HG02970 (cell line): ENCODE data around the gene CD209.

Experiments
- ATAC-seq: cut with Tn5 transposase; IDR thresholded peaks from one replicate; pipeline ENCODE4 v1.9.1; 2021; ENCODE audit warnings: mild to moderate bottlenecking, moderate library complexity, moderate number of reproducible peaks; ENCODE audit not compliant: unreplicated experiment, low FRiP score

CD209 gene

DNA sequence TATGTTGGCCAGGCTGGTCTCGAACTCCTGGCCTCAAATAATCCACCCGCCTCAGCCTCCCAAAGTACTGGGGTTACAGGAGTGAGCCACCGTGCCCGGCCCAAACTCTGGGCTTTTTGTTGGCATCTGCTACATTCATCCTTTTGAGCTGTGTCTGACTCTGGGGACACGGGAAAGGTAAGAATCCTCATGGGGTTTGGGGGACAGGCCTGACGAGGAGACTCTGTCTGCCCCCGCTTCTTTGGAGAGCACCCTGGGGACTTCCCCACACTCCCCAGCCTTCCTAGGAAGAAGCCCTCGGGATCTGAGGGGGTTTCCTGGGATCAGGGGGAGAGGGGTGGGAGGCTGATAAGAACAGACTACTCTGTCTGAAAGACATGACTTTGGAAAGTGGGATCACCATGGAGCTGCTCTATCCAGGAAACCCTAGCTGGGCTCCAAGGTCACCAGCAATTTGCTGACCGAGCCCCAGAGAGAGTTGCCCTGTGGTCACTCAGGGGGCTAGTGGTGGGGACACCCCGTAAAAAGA, 37.3 kb downstream of the CD209 start:
- no peak for ATAC-seq

DNA sequence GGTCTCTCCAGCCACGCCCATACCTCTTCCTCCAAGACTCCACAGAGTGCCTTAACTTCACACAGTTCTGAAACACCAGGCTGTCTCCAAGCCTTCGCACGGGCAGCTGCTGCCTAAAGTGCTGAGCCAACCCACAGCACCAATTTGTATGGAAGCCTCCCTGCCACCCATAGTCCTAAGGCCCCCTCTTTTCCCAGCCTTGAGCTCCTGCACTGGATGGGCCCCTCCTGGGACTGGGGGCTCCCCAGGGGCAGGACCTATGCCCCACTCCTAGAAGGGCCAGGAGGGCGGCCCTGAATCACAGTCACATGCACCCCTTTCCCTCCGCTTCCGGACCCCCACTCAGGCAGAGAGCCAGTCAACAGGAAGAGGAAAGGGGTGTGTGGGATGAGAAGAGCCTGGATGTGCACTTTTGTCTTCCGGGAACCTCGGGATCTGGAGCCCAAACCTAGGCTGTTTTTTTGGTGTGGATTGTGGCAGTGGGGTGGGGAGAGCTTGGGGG, 40.3 kb downstream of the CD209 start:
- no peak for ATAC-seq

DNA sequence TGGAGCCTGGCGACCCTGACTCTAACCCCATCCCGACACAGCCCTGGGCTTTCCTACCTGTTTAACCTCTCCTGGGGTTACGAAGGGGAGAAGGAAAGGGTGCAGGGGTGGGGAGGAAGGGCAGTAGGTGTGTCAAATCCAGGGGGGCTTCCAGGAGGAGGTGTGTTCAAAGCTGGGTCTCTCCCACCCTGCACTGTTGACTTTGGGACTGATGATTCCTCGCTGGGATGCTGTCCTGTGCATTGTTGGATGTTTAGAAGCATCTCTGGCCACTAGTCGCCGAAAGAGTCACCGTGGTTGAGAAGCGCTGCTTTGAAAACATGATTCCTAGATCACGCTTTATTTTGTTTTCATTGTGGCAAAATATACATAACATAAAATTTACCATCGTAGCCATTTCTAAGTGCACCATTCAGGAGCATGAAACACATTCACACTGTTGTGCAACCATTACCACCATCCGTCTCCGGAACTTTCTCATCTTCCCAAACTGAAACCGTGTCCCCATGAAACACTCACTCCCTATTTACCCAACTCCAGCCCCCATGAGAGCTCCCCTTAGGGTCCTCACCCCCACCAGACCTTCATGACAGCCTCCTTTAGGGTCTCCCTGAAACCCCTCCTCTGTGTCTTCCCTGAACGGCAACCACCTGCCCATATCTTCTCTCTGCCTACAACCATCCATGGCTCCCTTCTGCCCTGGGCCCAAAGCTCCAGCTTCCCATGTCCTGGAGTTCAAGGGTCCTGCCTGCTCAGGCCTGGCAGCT, 41.0 kb downstream of the CD209 start:
- no peak for ATAC-seq

DNA sequence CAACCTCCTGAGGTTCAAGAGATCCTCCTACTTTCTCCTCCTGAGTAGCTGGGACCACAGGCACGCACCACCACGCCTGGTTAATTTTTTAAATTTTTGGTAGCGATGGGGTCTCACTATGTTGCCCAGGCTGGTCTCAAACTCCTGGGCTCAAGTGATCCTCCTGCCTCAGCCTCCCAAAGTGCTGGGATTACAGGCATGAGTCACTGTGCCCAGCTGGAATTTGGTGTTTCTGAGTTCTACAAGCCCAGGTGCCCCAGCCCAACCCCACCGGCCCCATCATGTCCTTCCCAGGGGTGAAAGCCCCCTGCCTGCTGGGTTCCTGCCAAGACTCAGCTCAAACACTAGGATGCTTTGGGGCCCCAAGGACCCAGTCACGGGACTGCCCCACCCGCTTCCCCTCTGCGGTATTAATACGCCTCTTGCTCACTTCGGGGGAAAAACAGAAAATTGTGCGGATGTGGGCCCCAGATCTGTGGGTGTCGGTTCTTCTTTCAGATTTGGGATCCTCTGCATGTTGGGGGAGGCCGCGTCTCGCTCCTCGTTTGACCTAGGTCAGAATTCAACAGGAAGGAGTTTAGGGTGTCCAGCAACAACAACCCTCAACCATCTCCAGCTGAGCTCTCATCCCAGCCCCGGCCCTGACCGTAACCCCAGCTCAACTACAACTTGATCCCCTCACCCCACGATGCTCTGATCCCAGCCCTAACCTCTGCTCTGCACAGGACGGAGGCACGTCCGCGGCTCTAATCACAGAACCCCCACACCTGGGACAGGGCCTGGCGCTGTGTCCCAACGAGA, 41.7 kb downstream of the CD209 start:
- no peak for ATAC-seq

DNA sequence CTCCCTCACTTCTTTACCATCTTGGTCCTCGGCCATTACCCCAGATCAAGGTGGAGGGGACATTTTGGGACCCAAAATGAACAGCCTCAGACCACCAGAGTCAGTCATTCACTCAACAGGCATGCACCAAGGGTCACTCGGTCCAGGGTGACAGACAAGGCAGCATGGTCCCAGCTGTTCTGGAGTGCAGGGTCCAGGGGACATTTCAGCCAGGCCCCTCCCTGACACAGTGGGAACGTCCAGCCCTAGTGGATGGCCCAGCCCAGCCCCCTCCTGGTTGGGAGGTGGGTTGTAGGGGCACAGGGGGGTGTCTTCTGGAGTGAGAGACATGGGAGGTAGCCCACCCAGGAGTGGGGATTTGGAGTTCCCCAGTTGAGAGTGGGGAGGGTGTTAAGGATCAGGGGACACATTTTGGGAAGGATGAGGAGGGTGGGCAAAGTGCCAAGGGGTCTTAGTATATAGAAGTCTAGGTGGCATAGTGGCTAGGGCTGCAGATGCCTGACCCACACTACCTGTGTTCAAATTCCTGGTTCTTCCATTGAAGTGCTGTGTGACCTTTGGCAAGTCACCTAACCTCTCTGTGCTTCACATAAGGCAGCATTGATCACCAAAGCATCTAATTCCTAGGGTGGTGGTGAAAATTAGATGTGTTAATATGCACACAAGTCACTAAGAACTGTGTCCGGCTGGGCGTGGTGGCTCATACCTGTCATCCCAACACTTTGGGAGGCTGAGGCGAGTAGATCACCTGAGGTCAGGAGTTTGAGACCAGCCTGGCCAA, 42.9 kb downstream of the CD209 start:
- no peak for ATAC-seq

DNA sequence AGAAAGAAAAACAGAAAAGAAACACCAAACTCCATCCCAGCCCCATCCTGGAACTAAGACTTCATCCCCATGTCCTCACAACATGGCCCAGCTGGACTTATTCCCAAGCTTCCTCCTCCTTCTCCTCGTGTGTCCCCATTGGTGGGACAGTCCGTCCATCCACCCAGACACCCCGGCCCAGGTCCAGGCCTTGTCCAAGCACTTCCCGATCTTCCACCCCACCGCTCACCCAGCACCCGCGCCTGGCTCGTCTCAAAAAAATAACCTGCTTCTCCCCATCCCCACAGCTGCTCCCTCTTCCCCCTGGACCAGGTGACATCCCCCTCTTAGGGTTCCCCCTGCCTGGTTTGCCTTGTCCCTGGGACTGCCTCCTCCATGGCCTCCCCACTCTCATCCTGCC, 44.0 kb downstream of the CD209 start:
- ATAC-seq = no peak

DNA sequence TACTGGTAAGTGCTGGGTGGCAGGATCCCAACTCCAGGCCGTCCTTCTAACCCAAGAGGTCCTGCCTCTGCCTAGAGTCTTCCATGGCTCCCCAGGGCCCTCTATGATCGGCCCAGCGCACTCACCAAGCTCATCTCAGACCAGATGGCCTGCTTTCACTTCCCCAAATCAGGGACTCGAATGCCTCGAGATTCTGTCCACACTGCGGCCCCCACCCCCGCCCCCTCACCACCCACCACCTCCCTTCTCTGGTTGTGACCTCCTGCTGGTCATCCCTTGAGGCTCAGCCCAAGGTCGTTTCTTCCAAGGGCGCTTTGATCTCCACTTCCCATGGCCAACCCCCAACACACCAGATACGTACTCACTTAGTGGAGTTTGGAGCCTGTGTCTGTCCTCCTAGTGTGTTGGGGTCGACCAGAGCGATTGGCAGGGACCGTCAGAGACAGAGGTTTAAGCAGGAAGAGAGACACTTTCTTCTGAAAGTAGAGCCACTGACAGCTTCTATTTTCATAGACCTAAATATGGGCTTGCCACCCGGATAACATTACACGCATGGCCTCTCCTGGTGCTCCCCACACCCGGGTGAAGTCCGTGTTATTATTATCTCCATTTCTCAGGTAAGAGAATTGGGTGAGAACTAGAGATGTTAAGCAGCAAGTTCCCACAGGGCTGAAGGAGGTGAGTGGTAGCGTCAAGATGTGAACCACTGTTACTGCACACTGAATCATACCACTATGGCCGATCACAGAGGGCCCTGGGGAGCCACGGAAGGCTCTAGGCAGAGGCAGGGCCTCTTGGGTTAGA, 45.5 kb downstream of the CD209 start, which contains the start of gene FCER2:
FCER2 (minus strand) TSS at position 478 of the 804 bp plus-strand sequence. CDS start 2,371 bp downstream, outside the sequence.
- ATAC-seq = peak; percentile 48

DNA sequence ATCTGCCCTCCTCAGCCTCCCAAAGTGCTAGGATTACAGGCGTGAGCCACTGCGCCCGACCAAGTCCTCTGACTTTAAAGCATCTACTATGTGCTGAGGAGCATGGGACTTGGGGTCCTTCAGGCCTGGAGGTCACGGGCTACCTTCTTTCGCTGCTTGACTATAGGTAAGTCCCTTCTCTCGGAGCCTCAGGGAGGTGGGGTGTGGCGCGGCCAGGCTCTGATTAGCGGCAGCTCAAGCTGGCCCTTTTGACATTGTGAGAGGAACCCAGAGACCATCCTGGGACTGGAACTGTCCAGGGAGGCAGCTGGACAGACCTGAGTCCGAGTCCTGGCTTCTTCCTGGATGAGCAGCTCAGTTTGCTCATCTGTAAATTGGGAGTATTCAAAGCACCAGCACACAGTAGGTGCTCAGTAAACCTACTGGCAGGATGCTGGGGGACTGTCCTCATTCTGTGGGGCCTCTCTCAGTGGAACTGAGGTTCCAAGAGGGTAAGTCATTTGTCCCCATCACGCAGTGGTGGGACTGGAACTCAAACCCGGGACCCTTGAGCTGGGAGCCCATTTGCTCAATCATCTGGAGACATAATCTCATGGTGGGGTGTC, 46.2 kb downstream of the CD209 start:
- ATAC-seq = no peak

DNA sequence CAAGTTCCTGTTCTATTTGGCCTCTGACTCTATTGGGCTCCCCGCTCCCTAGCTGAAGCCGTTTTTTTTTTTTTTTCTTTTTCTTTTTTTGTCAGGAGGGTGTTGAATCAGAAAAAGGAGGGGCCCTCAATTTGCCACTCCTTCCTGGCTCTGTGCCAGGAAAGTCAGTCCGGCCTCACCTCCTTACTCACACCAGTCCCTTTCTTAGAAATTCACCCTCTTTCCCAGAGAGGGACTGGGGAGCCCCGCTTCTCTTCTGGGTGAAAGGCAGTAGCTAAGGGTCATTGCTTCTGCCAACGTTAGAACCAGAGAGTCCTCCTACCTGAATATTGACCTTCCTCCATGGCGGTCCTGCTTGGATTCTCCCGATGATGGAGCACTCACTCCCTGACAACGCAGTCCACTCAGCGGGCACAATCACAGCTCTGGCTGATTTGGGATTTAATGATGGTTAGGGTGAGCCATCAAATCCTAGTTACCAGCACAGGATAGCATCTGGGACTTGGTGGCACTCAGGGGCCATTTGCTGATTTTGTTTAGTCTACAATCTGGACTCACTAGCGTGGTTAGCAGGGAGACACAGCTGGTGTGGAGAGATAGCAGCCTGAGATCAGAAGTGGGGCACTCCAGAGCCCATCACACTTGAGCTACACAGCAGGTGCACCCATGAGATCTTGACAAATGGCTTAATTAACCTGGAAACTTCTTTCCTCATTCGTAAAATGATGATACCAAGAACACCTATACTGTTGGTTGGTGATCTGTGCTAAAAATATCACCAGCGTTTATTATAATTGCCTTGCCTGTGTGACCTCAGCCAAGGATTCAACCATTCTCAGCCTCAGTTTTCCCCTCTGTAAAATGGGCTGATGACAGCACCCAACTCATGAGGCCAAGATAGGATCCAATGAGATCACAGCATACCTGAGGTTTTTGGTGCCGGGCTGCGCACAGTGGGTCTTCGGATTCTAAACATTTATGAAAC, 47.6 kb downstream of the CD209 start:
- ATAC-seq = no peak

DNA sequence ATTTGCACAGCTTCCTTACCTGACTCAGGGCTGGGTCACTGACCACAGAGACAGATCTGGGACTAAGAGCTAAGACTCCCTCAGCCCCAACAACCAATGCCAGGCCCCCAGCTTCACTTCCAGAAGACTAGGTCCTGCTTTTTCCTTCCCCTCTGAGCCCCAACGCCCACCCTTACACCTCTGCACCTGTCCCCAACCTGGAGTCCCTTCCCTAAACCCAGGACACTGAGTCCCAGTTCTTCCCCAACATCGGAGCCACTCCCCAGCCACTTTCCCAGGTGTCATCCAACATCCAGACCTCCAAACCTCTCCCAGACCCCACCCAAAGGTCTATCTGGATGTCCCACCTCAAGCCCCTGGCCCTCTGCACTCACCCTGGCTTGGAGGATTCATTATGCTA, 48.3 kb downstream of the CD209 start:
- no peak for ATAC-seq

DNA sequence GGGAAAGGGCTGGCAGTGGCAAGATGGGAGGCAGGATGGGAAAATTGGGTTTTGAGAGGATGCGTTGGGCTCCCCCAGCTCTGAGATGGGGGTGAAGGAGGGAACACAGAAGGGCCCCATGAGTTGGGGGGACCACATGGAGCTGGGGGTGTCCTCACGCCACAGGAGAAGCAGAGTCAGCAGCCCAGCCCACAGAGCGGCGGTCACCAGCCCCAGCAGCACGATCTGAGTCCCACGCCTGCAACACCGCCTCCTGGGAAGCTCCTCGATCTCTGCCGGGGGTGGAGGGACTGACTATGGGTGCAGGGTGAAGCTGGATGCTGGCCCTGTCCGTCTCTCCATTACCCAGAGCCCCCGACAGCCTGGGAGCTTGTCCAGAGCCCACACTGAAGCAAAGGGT, 48.8 kb downstream of the CD209 start:
- no peak for ATAC-seq

DNA sequence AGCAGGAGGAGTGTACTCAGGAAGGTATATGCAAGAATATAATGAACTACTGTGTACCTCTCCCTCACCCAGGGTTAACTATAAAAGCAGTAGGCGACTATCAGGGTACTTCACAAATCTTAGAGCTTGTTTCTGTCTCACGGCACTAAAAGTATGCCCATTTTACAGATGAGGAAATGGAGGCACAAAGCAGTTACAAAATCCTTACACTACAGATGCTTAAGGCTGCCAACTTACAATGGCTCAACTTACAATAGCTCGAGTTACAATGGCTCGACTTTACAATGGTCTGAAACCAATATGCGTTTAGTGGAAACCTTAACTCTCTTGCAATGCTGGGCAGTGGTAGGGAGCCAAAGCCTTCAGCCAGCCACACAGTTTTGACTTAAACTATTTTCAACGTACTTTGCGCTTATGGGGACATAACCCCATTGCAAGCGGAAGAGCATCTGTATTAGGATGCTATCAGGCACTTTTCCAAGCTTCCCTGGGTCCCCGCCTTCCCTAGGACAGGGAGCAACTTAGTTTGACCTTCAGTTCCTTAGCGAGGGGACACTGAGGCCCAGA, 49.5 kb downstream of the CD209 start:
- ATAC-seq = no peak

DNA sequence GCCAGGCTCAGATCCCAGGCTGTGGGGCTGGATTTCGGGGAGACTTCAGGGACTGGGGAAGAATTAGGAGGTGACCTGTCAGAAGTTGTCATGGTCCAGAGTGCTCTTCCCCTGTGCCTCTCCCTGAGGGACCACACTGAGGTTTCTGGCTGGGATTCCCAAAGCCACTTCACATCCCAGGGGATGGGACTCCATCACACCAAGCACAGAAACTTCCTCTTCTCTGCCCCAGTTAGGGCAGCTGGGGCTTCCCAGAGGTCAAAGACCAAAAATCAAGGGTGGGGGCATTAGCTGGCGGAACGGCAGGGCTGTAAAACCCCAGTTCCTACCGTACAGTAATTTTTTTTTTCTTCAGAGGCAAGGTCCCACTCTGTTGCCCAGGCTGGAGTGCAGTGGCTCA, 52.8 kb downstream of the CD209 start:
- ATAC-seq = no peak

DNA sequence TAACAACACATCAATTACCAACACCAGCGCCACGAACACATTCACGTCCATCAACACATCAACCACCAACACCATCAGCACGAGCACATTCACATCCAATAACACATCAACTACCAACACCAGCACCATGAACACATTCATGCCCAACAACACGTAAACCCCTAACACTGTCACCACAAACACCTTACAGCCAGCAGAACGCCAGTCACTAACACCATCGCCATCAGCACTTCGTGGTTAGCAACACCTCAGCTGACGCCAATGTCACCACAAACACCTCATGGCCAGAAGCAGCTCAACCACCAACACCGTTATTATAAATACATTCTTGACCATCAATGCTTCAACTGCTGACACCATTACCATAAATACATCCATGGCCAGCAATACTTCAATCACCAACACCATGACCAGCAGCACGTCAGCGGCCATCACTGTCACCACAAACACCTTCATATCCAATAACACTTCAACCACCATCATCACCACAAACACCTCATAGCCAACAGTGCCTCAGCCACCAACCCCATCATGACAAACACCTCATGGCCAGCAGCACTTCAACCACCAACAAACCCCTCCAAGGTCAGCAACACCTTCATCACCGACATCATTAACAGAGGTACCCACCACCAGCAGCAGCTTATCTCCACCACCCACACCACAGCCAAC, 54.8 kb downstream of the CD209 start:
- ATAC-seq = no peak

DNA sequence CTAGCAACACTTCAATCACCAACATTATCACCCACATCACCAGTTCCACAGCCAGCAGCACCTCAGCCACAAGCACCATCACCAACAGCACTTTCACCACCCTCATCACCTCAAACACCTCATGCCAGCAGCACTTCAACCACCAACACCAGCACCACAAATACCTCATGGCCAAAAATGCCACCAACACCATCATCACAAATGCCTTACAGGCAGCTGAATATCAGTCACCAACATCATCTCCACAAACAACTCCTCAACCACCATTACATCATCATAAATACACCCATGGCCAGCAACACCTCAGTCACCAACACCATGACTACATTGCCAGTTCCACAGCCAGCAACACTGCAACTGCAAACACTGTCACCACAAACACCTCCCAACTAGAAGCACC, 55.8 kb downstream of the CD209 start:
- no peak for ATAC-seq

DNA sequence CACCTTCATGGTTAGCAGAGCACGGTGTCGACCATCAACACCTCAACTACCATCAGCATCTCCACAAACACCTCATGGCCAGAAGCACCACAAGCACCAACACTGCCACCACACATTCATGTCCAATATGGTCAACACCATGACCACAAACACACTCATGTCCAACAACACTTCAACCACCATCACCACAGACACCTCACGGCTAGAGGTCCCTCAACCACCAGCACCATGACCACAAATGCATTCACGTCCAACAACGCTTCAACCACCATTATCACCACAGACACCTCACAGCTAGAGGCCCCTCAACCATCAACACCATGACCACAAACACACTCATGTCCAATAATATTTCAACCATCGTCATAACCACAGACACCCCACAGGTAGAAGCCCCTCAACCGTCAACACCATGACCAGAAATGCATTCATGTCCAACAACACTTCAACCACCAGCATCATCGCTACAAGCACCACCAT, 56.5 kb downstream of the CD209 start:
- ATAC-seq = no peak
